Measurements from ENCODE around the gene CTXND1.

CTXND1 gene

GRCh38 chr15:80151148-80151547 lies 100.9 kb downstream of the CTXND1 start:
- Histone ChIP-seq H3K9me3 (ENCODE audit: control insufficient read depth, insufficient read depth, low read length) (no peaks in the 10 kb centered on the region), H3K79me2 (ENCODE audit: control insufficient read depth, low read length) (no peaks in the 10 kb centered on the region), H3K4me2 (ENCODE audit: low read length) (no peak overlapping the region), H3F3A (ENCODE audit: control insufficient read depth, insufficient read depth) (no peaks in the 10 kb centered on the region), H4K20me1 (ENCODE audit: control insufficient read depth, insufficient read depth, low read depth, low read length) (no peaks in the 10 kb centered on the region), H3K36me3 (ENCODE audit: control insufficient read depth, low read length) (no peaks in the 10 kb centered on the region), H3K9me2 (replicated peaks; ENCODE audit: control insufficient read depth, low read length) (no peaks in the 10 kb centered on the region), H3K4me1 (ENCODE audit: control insufficient read depth, low read length) (peaks cover 28% of the 10 kb centered on the region), H3K4me3 (ENCODE audit: low read length) (no peak overlapping the region), H3K27ac (ENCODE audit: low read depth, low read length) (no peak overlapping the region), H3K27me3 (ENCODE audit: control insufficient read depth, low read length) (no peaks in the 10 kb centered on the region)
- TF ChIP-seq CTCF (IDR thresholded peaks at IDR 0.05; ENCODE audit: low read depth, low read length, poor library complexity, severe bottlenecking) (no peak), EZH2phosphoT487 (IDR thresholded peaks at IDR 0.05; ENCODE audit: borderline replicate concordance, low read length) (no peak)

Measured in DOHH2 (cell line).